Measurements from ENCODE around the gene CPXM1.
"Not testable (repeated sequence)": the region's sequence is repeated elsewhere in the genome, so short reads cannot be mapped to it uniquely, and the experiment has no call there.

CPXM1 gene

GRCh38 chr20:2809690-2810089 lies 9.3 kb upstream of the CPXM1 start:
- POLR2A ChIA-PET: no interaction called here
- no peak for TF ChIP-seq CTCF (IDR thresholded peaks at IDR 0.05; ENCODE audit: control extremely low read depth, extremely low read depth, low read depth, missing control alignments)
- CTCF ChIA-PET: no interaction called here
- no peak for DNase-seq (ENCODE audit: extremely low spot score)

- CTCF ChIA-PET; DNase-seq (ENCODE audit: extremely low spot score); POLR2A ChIA-PET: not testable (repeated sequence)
These were observed 7.5 kb upstream of the CPXM1 start for GRCh38 chr20:2807929-2808328.

- DNase-seq (ENCODE audit: extremely low spot score): no peak
- ChIA-PET POLR2A (no interaction called here), CTCF (no interaction called here)
- no peak for TF ChIP-seq CTCF (IDR thresholded peaks at IDR 0.05; ENCODE audit: control extremely low read depth, extremely low read depth, low read depth, missing control alignments)
These were observed 6.6 kb upstream of the CPXM1 start for GRCh38 chr20:2807019-2807418.

GRCh38 chr20:2806351-2806701 lies 5.9 kb upstream of the CPXM1 start:
- POLR2A ChIA-PET: no interaction called here
- no peak for TF ChIP-seq CTCF (IDR thresholded peaks at IDR 0.05; ENCODE audit: control extremely low read depth, extremely low read depth, low read depth, missing control alignments)
- CTCF ChIA-PET: no interaction called here
- no peak for DNase-seq (ENCODE audit: extremely low spot score)

GRCh38 chr20:2805689-2806350 lies 5.4 kb upstream of the CPXM1 start:
- CTCF ChIA-PET: no interaction called here
- POLR2A ChIA-PET: no interaction called here
- TF ChIP-seq CTCF (IDR thresholded peaks at IDR 0.05; ENCODE audit: control extremely low read depth, extremely low read depth, low read depth, missing control alignments): no peak
- no peak for DNase-seq (ENCODE audit: extremely low spot score)

- DNase-seq (ENCODE audit: extremely low spot score): peak; percentile 18
- no peak for TF ChIP-seq CTCF (IDR thresholded peaks at IDR 0.05; ENCODE audit: control extremely low read depth, extremely low read depth, low read depth, missing control alignments)
- ChIA-PET CTCF (no interaction called here), POLR2A (no interaction called here)
These were observed 4.6 kb upstream of the CPXM1 start for GRCh38 chr20:2804852-2805688.

GRCh38 chr20:2804041-2804828 lies 3.8 kb upstream of the CPXM1 start:
- POLR2A ChIA-PET: no interaction called here
- no peak for TF ChIP-seq CTCF (IDR thresholded peaks at IDR 0.05; ENCODE audit: control extremely low read depth, extremely low read depth, low read depth, missing control alignments)
- no peak for DNase-seq (ENCODE audit: extremely low spot score)
- CTCF ChIA-PET: no interaction called here
